GM23338 (cell line): ENCODE data around the gene ALDOA. TPM values are rescaled to one million over a fixed set of nuclear protein-coding genes. Genes with fewer than 3 reads are reported as not detected.

Source experiments
- ATAC-seq: fragments of 200-7000 bp; cut with Tn5 transposase; 3 replicates; pipeline ENCODE4 v1.9.1; 2020
- DNase-seq: peaks from one replicate; pipeline ENCODE4 v3.0.0-alpha.2; 2015; ENCODE audit warnings: low spot score
- H2AFZ ChIP-seq: fragments of 200-600 bp; sonication (generic); 2 replicates; pipeline ENCODE4 v1.8.0; 2016; ENCODE audit warnings: antibody characterized with exemption, mild to moderate bottlenecking, moderate library complexity
- H3F3A ChIP-seq: fragments of 200-600 bp; sonication (generic); replicated peaks from 2 replicates; pipeline ENCODE4 v1.8.0; 2017; ENCODE audit warnings: antibody characterized with exemption, mixed run types, low read depth
- H3K27ac ChIP-seq: fragments of 200-600 bp; sonication (generic); 2 replicates; pipeline ENCODE4 v1.6.1; 2016; ENCODE audit warnings: low read depth
- H3K27me3 ChIP-seq: fragments of 200-600 bp; sonication (generic); 2 replicates; pipeline ENCODE4 v1.8.0; 2016; ENCODE audit warnings: mild to moderate bottlenecking, mixed run types, moderate library complexity; ENCODE audit not compliant: insufficient read depth
- H3K36me3 ChIP-seq: fragments of 200-600 bp; sonication (generic); 2 replicates; pipeline ENCODE4 v1.8.0; 2016; ENCODE audit warnings: mild to moderate bottlenecking; ENCODE audit not compliant: insufficient read depth
- H3K4me1 ChIP-seq: fragments of 200-600 bp; sonication (generic); 2 replicates; pipeline ENCODE4 v1.8.0; 2016; ENCODE audit warnings: mild to moderate bottlenecking, moderate library complexity; ENCODE audit not compliant: insufficient read depth
- H3K4me2 ChIP-seq: fragments of 200-600 bp; sonication (generic); 2 replicates; pipeline ENCODE4 v1.7.1; 2017; ENCODE audit warnings: mixed run types
- H3K4me3 ChIP-seq: fragments of 200-600 bp; sonication (generic); 2 replicates; pipeline ENCODE4 v1.6.1; 2016; ENCODE audit warnings: mixed run types
- H3K79me2 ChIP-seq: fragments of 200-600 bp; sonication (generic); replicated peaks from 2 replicates; pipeline ENCODE4 v1.8.0; 2017; ENCODE audit warnings: mild to moderate bottlenecking; ENCODE audit not compliant: insufficient read depth
- H3K9me2 ChIP-seq: fragments of 200-600 bp; sonication (generic); 2 replicates; pipeline ENCODE4 v1.8.0; 2017; ENCODE audit not compliant: insufficient read depth
- H4K20me1 ChIP-seq: fragments of 200-600 bp; sonication (generic); replicated peaks from 2 replicates; pipeline ENCODE4 v1.8.0; 2017; ENCODE audit warnings: mild to moderate bottlenecking; ENCODE audit not compliant: insufficient read depth
- H3K27ac Mint-ChIP-seq: 2 replicates; pipeline ENCODE4 v1.8.0; 2020; ENCODE audit warnings: inconsistent platforms, mild to moderate bottlenecking, moderate library complexity, mixed read lengths
- H3K27me3 Mint-ChIP-seq: 3 replicates; pipeline ENCODE4 v1.8.0; 2022; ENCODE audit warnings: low read depth, mild to moderate bottlenecking, moderate library complexity, mixed read lengths, inconsistent platforms; ENCODE audit not compliant: insufficient read depth, poor library complexity
- H3K36me3 Mint-ChIP-seq: 3 replicates; pipeline ENCODE4 v1.8.0; 2021; ENCODE audit warnings: low read depth, mild to moderate bottlenecking, inconsistent platforms, moderate library complexity, mixed read lengths
- H3K4me1 Mint-ChIP-seq: 3 replicates; pipeline ENCODE4 v1.8.0; 2020; ENCODE audit warnings: mild to moderate bottlenecking, inconsistent platforms, mixed read lengths
- H3K4me3 Mint-ChIP-seq: 3 replicates; pipeline ENCODE4 v1.8.0; 2021; ENCODE audit warnings: moderate library complexity, mild to moderate bottlenecking, inconsistent platforms, mixed read lengths
- H3K9me3 Mint-ChIP-seq: 3 replicates; pipeline ENCODE4 v1.8.0; 2020; ENCODE audit warnings: moderate library complexity, mild to moderate bottlenecking, inconsistent platforms, mixed read lengths
- CREB1 ChIP-seq: fragments of 250-450 bp; sonication (Bioruptor Pico); IDR thresholded peaks from 2 replicates; pipeline ENCODE4 v1.5.0; 2020; ENCODE audit warnings: low read depth, mild to moderate bottlenecking, moderate library complexity
- EZH2 ChIP-seq: fragments of 200-600 bp; sonication (generic); IDR thresholded peaks from one replicate; pipeline ENCODE4 v1.8.0; 2017; ENCODE audit warnings: antibody characterized with exemption, mild to moderate bottlenecking, low read depth; ENCODE audit not compliant: unreplicated experiment
- EZH2phosphoT487 ChIP-seq: fragments of 200-600 bp; sonication (generic); IDR thresholded peaks from one replicate; pipeline ENCODE4 v1.8.1; 2018; ENCODE audit warnings: antibody characterized with exemption; ENCODE audit not compliant: unreplicated experiment
- JUNB ChIP-seq: IDR thresholded peaks from one replicate; pipeline ENCODE4 v1.6.1; 2016; ENCODE audit warnings: antibody characterized with exemption; ENCODE audit not compliant: unreplicated experiment
- NANOG ChIP-seq: IDR thresholded peaks from 2 replicates; pipeline ENCODE4 v1.6.1; 2016; ENCODE audit warnings: antibody characterized with exemption, borderline replicate concordance
- STAT1 ChIP-seq: IDR thresholded peaks from one replicate; pipeline ENCODE4 v1.6.1; 2016; ENCODE audit warnings: antibody characterized with exemption; ENCODE audit not compliant: unreplicated experiment
- ZNF331 ChIP-seq: fragments of 250-450 bp; sonication (Bioruptor Pico); IDR thresholded peaks from 2 replicates; pipeline ENCODE4 v1.5.0; 2020; ENCODE audit warnings: low read depth, mild to moderate bottlenecking, moderate library complexity
- ZNF462 ChIP-seq: fragments of 250-450 bp; sonication (Bioruptor Pico); IDR thresholded peaks from 2 replicates; pipeline ENCODE4 v1.5.0; 2020; ENCODE audit warnings: mild to moderate bottlenecking, moderate library complexity
- polyA plus RNA-seq: library from polyadenylated mRNA; unstranded; fragments of >200 nt; fragmentation: Nextera tagmentation; extraction: Ambion mirVana; gene quantifications from 2 replicates; pipeline ENCODE4 v1.2.1, GENCODE V29; 2016
- total RNA-seq: library from RNA; depleted of rRNA; stranded (reverse); fragments of >200 nt; shearing (Covaris generic); gene quantifications from 2 replicates; pipeline ENCODE4 v1.2.3, GENCODE V29; 2014
- TF ChIP-seq, protein P1 (sequence below): IDR thresholded peaks from 2 replicates; pipeline ENCODE4 v1.6.1; 2016; ENCODE audit warnings: antibody characterized with exemption
- TF ChIP-seq, protein P2 (sequence below), 2 experiments: fragments of 200-600 bp in 1 of 2; sonication (generic) in 1 of 2; conservative IDR thresholded peaks; 2 replicates each; pipeline versions ENCODE4 v1.5.1 to v1.6.1; 2016 to 2017; ENCODE audit warnings: antibody characterized with exemption in 2 of 2, low read depth in 2 of 2, mild to moderate bottlenecking in 2 of 2, moderate library complexity in 1 of 2

The ALDOA gene
- total and polyA plus RNA-seq, 2 experiments from 2014 or later = 1,054 to 1,306 TPM

GRCh38 chr16:30025574-30025973, 40.0 kb upstream of the ALDOA start:
- Histone ChIP-seq H3K36me3 (no peaks in the 10 kb centered on the region), H3K9me2 (no peaks in the 10 kb centered on the region), H3K4me3 (no peak overlapping the region), H3K79me2 (no peaks in the 10 kb centered on the region), H4K20me1 (no peaks in the 10 kb centered on the region; the same call in 1 of the 2 replicates), H3K27ac (no peak overlapping the region), H3K4me1 (peaks cover 16% of the 10 kb centered on the region), H3K4me2 (no peak overlapping the region), H3F3A (0 out of 2 replicates have a peak, but pooled peaks cover 3% of the 10 kb centered on the region), H2AFZ (no peak overlapping the region), H3K27me3 (no peaks in the 10 kb centered on the region)
- no peak for DNase-seq
- peaks cover 3% of the 10 kb centered on the region; the same call in 2 of the 3 replicates for H3K36me3 Mint-ChIP-seq
- TF ChIP-seq STAT1 (no peak), ZNF331 (CRISPR knock-in tag) (no peak), ZNF462 (no peak)
- TF ChIP-seq, protein P1, sequence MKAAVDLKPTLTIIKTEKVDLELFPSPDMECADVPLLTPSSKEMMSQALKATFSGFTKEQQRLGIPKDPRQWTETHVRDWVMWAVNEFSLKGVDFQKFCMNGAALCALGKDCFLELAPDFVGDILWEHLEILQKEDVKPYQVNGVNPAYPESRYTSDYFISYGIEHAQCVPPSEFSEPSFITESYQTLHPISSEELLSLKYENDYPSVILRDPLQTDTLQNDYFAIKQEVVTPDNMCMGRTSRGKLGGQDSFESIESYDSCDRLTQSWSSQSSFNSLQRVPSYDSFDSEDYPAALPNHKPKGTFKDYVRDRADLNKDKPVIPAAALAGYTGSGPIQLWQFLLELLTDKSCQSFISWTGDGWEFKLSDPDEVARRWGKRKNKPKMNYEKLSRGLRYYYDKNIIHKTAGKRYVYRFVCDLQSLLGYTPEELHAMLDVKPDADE = no peak
- H3K4me3 Mint-ChIP-seq = no peak overlapping the region
- peaks cover 13% of the 10 kb centered on the region for H3K27me3 Mint-ChIP-seq
- H3K4me1 Mint-ChIP-seq = peaks cover 27% of the 10 kb centered on the region
- H3K27ac Mint-ChIP-seq = no peak overlapping the region
- ATAC-seq = no peak
- no peaks in the 10 kb centered on the region; the same call in 2 of the 3 replicates for H3K9me3 Mint-ChIP-seq

DNA sequence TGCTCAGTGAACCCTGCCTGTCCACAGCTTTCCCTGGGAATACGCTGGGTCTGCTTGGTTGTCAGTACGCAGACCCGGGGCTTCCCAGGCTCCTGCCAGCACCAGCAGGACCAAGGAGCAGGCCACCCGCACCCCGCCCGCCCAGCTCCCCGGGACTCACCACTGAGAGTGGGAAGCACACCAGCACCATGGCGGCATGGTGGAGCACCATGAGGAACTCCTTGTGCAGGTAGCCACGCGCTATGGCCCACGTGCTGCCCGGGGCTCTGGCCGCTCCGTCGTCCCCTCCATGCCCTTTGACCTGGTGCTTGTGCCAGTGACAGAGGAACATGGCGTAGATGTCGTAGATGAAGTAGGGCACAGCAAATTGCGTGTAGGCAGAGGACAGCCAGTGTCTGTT, 39.1 kb upstream of the ALDOA start:
- H3K4me3 Mint-ChIP-seq = no peak overlapping the region
- peaks cover 11% of the 10 kb centered on the region for H3K27me3 Mint-ChIP-seq
- no peaks in the 10 kb centered on the region for H3K79me2 ChIP-seq
- H3K36me3 ChIP-seq = no peaks in the 10 kb centered on the region
- no peak overlapping the region for H3K27ac ChIP-seq
- H3K27ac Mint-ChIP-seq = no peak overlapping the region
- peaks cover 18% of the 10 kb centered on the region for H3K4me1 ChIP-seq
- no peak overlapping the region for H2AFZ ChIP-seq
- H3K36me3 Mint-ChIP-seq = peaks cover 3% of the 10 kb centered on the region; the same call in 2 of the 3 replicates
- no peak overlapping the region for H3K4me3 ChIP-seq
- H3K4me2 ChIP-seq = no peak overlapping the region
- DNase-seq = no peak
- H3K9me2 ChIP-seq = no peaks in the 10 kb centered on the region
- H3K27me3 ChIP-seq = no peaks in the 10 kb centered on the region
- no peak for ATAC-seq
- H3K4me1 Mint-ChIP-seq = peaks cover 29% of the 10 kb centered on the region
- H4K20me1 ChIP-seq = no peaks in the 10 kb centered on the region; the same call in 1 of the 2 replicates
- no peaks in the 10 kb centered on the region for H3K9me3 Mint-ChIP-seq
- 0 out of 2 replicates have a peak, but pooled peaks cover 3% of the 10 kb centered on the region for H3F3A ChIP-seq
- TF ChIP-seq, protein P2, sequence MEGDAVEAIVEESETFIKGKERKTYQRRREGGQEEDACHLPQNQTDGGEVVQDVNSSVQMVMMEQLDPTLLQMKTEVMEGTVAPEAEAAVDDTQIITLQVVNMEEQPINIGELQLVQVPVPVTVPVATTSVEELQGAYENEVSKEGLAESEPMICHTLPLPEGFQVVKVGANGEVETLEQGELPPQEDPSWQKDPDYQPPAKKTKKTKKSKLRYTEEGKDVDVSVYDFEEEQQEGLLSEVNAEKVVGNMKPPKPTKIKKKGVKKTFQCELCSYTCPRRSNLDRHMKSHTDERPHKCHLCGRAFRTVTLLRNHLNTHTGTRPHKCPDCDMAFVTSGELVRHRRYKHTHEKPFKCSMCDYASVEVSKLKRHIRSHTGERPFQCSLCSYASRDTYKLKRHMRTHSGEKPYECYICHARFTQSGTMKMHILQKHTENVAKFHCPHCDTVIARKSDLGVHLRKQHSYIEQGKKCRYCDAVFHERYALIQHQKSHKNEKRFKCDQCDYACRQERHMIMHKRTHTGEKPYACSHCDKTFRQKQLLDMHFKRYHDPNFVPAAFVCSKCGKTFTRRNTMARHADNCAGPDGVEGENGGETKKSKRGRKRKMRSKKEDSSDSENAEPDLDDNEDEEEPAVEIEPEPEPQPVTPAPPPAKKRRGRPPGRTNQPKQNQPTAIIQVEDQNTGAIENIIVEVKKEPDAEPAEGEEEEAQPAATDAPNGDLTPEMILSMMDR (conservative IDR thresholded peaks at IDR 0.05; ENCODE audit: low read depth in 2 of 2) = no peak
- TF ChIP-seq ZNF331 (CRISPR knock-in tag) (no peak), JUNB (no peak), EZH2 (no peak), STAT1 (no peak), EZH2phosphoT487 (no peak), CREB1 (no peak), NANOG (no peak)
- TF ChIP-seq, protein P1 = no peak
